Cortex of kidney (tissue), 1 donor: Measurements from ENCODE around the gene ANK3.

Source experiments
- DNase-seq: peaks from one replicate; lab custom pipeline; 2025; lab: John Stamatoyannopoulos, UW

Gene ANK3

GRCh38 chr10:60343254-60343653 is 46.4 kb downstream of the ANK3 start:
- no peak for DNase-seq

- DNase-seq = no peak
These were observed 47.7 kb downstream of the ANK3 start for GRCh38 chr10:60341969-60342368.

GRCh38 chr10:60340973-60341372 is 48.7 kb downstream of the ANK3 start:
- DNase-seq = no peak

GRCh38 chr10:60339757-60340156 is 49.9 kb downstream of the ANK3 start:
- DNase-seq = no peak

GRCh38 chr10:60338786-60339185 is 50.9 kb downstream of the ANK3 start:
- no peak for DNase-seq

GRCh38 chr10:60338002-60338564 is 51.6 kb downstream of the ANK3 start:
- no peak for DNase-seq

- no peak for DNase-seq
These were observed 52.6 kb downstream of the ANK3 start for GRCh38 chr10:60336901-60337630.

GRCh38 chr10:60335708-60336107 is 54.0 kb downstream of the ANK3 start:
- no peak for DNase-seq

GRCh38 chr10:60334991-60335390 is 54.7 kb downstream of the ANK3 start:
- no peak for DNase-seq

GRCh38 chr10:60332371-60332770 is 57.3 kb downstream of the ANK3 start:
- DNase-seq = no peak

- DNase-seq = no peak
These were observed 57.8 kb downstream of the ANK3 start for GRCh38 chr10:60331886-60332285.

- no peak for DNase-seq
These were observed 66.5 kb downstream of the ANK3 start for GRCh38 chr10:60323162-60323561.

GRCh38 chr10:60320666-60321065 is 69.0 kb downstream of the ANK3 start:
- DNase-seq = no peak

- no peak for DNase-seq
These were observed 73.6 kb downstream of the ANK3 start for GRCh38 chr10:60316029-60316428.

GRCh38 chr10:60315311-60315710 is 74.4 kb downstream of the ANK3 start:
- no peak for DNase-seq

- DNase-seq = no peak
These were observed 75.4 kb downstream of the ANK3 start for GRCh38 chr10:60314069-60314940.

GRCh38 chr10:60313589-60313952 is 76.1 kb downstream of the ANK3 start:
- DNase-seq = no peak

- DNase-seq = no peak
These were observed 76.7 kb downstream of the ANK3 start for GRCh38 chr10:60312818-60313588.

GRCh38 chr10:60311821-60312220 is 77.9 kb downstream of the ANK3 start:
- DNase-seq = no peak

- DNase-seq = no peak
These were observed 78.9 kb downstream of the ANK3 start for GRCh38 chr10:60310740-60311139.

GRCh38 chr10:60309891-60310290 is 79.8 kb downstream of the ANK3 start:
- no peak for DNase-seq

GRCh38 chr10:60309371-60309770 is 80.3 kb downstream of the ANK3 start:
- DNase-seq = no peak
